HEK293 (cell line): Measurements from ENCODE around the gene POLR1G.

Experiments used
- GLIS2 ChIP-seq: fragments of 450-650 bp; formaldehyde crosslinking; IDR thresholded peaks from 2 replicates; pipeline ENCODE4 v1.5.1; 2016; ENCODE audit warnings: missing biosample characterization, missing genetic modification characterization
- KLF9 ChIP-seq: fragments of 450-650 bp; formaldehyde crosslinking; IDR thresholded peaks from 2 replicates; pipeline ENCODE4 v1.5.1; 2016; ENCODE audit warnings: missing biosample characterization, missing genetic modification characterization, low read depth
- MEIS1 ChIP-seq: sonication (generic); formaldehyde crosslinking; IDR thresholded peaks from 2 replicates; pipeline ENCODE4 v1.8.1; 2022; ENCODE audit warnings: missing genetic modification reagents, mild to moderate bottlenecking, borderline replicate concordance
- PRDM1 ChIP-seq: fragments of 450-650 bp; formaldehyde crosslinking; IDR thresholded peaks from 2 replicates; pipeline ENCODE4; 2016; ENCODE audit warnings: missing biosample characterization, missing genetic modification characterization
- YY1 ChIP-seq: fragments of 450-650 bp; formaldehyde crosslinking; IDR thresholded peaks from 2 replicates; pipeline ENCODE4 v1.5.1; 2018; ENCODE audit warnings: missing biosample characterization, missing genetic modification characterization
- YY2 ChIP-seq: fragments of 450-650 bp; formaldehyde crosslinking; IDR thresholded peaks from 2 replicates; pipeline ENCODE4 v1.5.1; 2016; ENCODE audit warnings: missing biosample characterization, missing genetic modification characterization
- ZBTB48 ChIP-seq: fragments of 450-650 bp; formaldehyde crosslinking; IDR thresholded peaks from 2 replicates; pipeline ENCODE4 v1.5.1; 2016; ENCODE audit warnings: missing biosample characterization, missing genetic modification characterization
- ZNF155 ChIP-seq: fragments of 450-650 bp; formaldehyde crosslinking; IDR thresholded peaks from 2 replicates; pipeline ENCODE4 v1.5.1; 2016; ENCODE audit warnings: missing biosample characterization, missing genetic modification characterization
- ZNF157 ChIP-seq: fragments of 450-650 bp; formaldehyde crosslinking; IDR thresholded peaks from 2 replicates; pipeline ENCODE4 v1.5.1; 2016; ENCODE audit warnings: missing biosample characterization, missing genetic modification characterization
- ZNF16 ChIP-seq: fragments of 450-650 bp; formaldehyde crosslinking; IDR thresholded peaks from 2 replicates; pipeline ENCODE4 v1.5.1; 2016; ENCODE audit warnings: low read depth, missing biosample characterization, missing genetic modification characterization
- ZNF2 ChIP-seq: fragments of 450-650 bp; formaldehyde crosslinking; IDR thresholded peaks from 2 replicates; pipeline ENCODE4 v1.5.1; 2016; ENCODE audit warnings: missing biosample characterization, missing genetic modification characterization
- ZNF223 ChIP-seq: fragments of 450-650 bp; formaldehyde crosslinking; IDR thresholded peaks from 2 replicates; pipeline ENCODE4 v1.5.1; 2016; ENCODE audit warnings: missing biosample characterization, missing genetic modification characterization
- ZNF23 ChIP-seq: fragments of 450-650 bp; formaldehyde crosslinking; IDR thresholded peaks from 2 replicates; pipeline ENCODE4 v1.5.1; 2016; ENCODE audit warnings: missing biosample characterization, missing genetic modification characterization, borderline replicate concordance
- ZNF266 ChIP-seq: fragments of 450-650 bp; formaldehyde crosslinking; IDR thresholded peaks from 2 replicates; pipeline ENCODE4 v1.5.1; 2016; ENCODE audit warnings: missing biosample characterization, missing genetic modification characterization, low read depth
- ZNF311 ChIP-seq: fragments of 450-650 bp; formaldehyde crosslinking; IDR thresholded peaks from 2 replicates; pipeline ENCODE4 v1.5.1; 2017; ENCODE audit warnings: missing biosample characterization, missing genetic modification characterization, borderline replicate concordance
- ZNF350 ChIP-seq: fragments of 450-650 bp; formaldehyde crosslinking; IDR thresholded peaks from 2 replicates; pipeline ENCODE4 v1.5.0; 2017; ENCODE audit warnings: missing biosample characterization, mild to moderate bottlenecking, missing genetic modification characterization
- ZNF366 ChIP-seq: fragments of 450-650 bp; formaldehyde crosslinking; conservative IDR thresholded peaks from 2 replicates; pipeline ENCODE4 v1.5.1; 2016; ENCODE audit warnings: missing biosample characterization, missing genetic modification characterization
- ZNF473 ChIP-seq: fragments of 450-650 bp; formaldehyde crosslinking; IDR thresholded peaks from 2 replicates; pipeline ENCODE4 v1.5.1; 2017; ENCODE audit warnings: missing biosample characterization, missing genetic modification characterization
- ZNF548 ChIP-seq: fragments of 450-650 bp; formaldehyde crosslinking; IDR thresholded peaks from 2 replicates; pipeline ENCODE4 v1.5.1; 2016; ENCODE audit warnings: missing biosample characterization, missing genetic modification characterization
- ZNF561 ChIP-seq: fragments of 450-650 bp; IDR thresholded peaks from 2 replicates; pipeline ENCODE4 v1.5.1; 2018; ENCODE audit warnings: missing biosample characterization, missing genetic modification characterization, borderline replicate concordance
- ZNF600 ChIP-seq: fragments of 450-650 bp; formaldehyde crosslinking; IDR thresholded peaks from 2 replicates; pipeline ENCODE4 v1.5.1; 2016; ENCODE audit warnings: missing biosample characterization, missing genetic modification characterization
- ZNF610 ChIP-seq: fragments of 450-650 bp; formaldehyde crosslinking; IDR thresholded peaks from 2 replicates; pipeline ENCODE4 v1.5.1; 2016; ENCODE audit warnings: missing biosample characterization, missing genetic modification characterization, borderline replicate concordance
- ZNF830 ChIP-seq: fragments of 450-650 bp; IDR thresholded peaks from 2 replicates; pipeline ENCODE4 v1.5.0; 2018; ENCODE audit warnings: missing biosample characterization, missing genetic modification characterization, low read depth, mild to moderate bottlenecking, moderate library complexity
- ZNF843 ChIP-seq: fragments of 450-650 bp; formaldehyde crosslinking; IDR thresholded peaks from 2 replicates; pipeline ENCODE4 v1.5.1; 2016; ENCODE audit warnings: missing biosample characterization, missing genetic modification characterization
- ZSCAN16 ChIP-seq: fragments of 450-650 bp; formaldehyde crosslinking; IDR thresholded peaks from 2 replicates; pipeline ENCODE4 v1.5.1; 2016; ENCODE audit warnings: missing biosample characterization, missing genetic modification characterization
- TF ChIP-seq, protein P1 (sequence below): fragments of 450-650 bp; formaldehyde crosslinking; IDR thresholded peaks from 2 replicates; pipeline ENCODE4 v1.5.1; 2017; ENCODE audit warnings: missing biosample characterization, missing genetic modification characterization
- TF ChIP-seq, protein P2 (sequence below): fragments of 450-650 bp; formaldehyde crosslinking; IDR thresholded peaks from 2 replicates; pipeline ENCODE4 v1.5.1; 2017; ENCODE audit warnings: missing biosample characterization, missing genetic modification characterization
- TF ChIP-seq, protein P3 (sequence below): fragments of 450-650 bp; formaldehyde crosslinking; IDR thresholded peaks from 2 replicates; pipeline ENCODE4 v1.5.1; 2017; ENCODE audit warnings: missing biosample characterization, missing genetic modification characterization
- TF ChIP-seq, protein P4 (sequence below): fragments of 450-650 bp; formaldehyde crosslinking; IDR thresholded peaks from 2 replicates; pipeline ENCODE4 v1.5.1; 2017; ENCODE audit warnings: missing biosample characterization, missing genetic modification characterization
- TF ChIP-seq, protein P5 (sequence below): fragments of 450-650 bp; formaldehyde crosslinking; IDR thresholded peaks from 2 replicates; pipeline ENCODE4 v1.5.1; 2016; ENCODE audit warnings: missing biosample characterization, missing genetic modification characterization
- TF ChIP-seq, protein P6 (sequence below): fragments of 450-650 bp; formaldehyde crosslinking; IDR thresholded peaks from 2 replicates; pipeline ENCODE4 v1.5.1; 2016; ENCODE audit warnings: missing biosample characterization, missing genetic modification characterization
- TF ChIP-seq, protein P7 (sequence below): fragments of 450-650 bp; formaldehyde crosslinking; optimal IDR thresholded peaks from 2 replicates; pipeline ENCODE3; 2016; ENCODE audit warnings: missing biosample characterization, mild to moderate bottlenecking, missing genetic modification characterization

The POLR1G gene

DNA sequence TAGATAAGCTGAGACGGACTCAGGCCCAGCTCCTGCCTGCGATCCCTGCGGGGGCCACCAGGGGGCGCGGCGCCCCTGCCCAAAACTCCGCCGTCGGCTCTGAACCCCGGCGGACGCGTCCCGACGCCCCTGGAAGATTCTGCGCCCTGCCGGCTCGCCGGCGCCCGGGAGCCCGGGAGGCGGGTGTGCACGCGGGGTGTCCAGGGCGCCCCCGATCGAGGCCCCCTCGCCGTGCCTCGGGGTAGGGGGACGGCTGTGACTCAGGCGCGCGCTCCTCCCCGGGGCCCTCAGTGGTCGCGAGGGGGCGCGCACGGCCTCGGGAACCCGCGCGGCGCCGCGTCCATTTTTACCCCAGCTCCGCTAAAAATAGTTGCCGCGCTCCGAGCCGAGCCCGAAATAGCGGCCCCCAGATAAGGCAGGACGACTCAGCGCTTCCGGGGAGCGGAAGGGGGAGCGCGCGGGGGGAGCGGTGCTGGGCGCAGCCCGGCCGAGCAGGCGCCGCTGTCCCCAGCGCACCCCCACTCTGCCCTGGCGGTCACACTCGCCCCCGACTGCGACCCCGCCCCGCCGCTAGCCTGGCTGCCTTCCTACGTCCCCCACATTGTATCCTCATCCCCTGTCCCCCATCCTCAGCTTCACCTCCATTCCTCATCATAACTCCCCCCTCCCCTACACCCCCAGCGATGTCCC is 33.3 kb downstream of the POLR1G start (continued):
- TF ChIP-seq ZNF843 (tag by site-specific recombination) (no peak), ZNF610 (no peak), YY1 (tag by site-specific recombination) (no peak; the same call in 1 of the 2 replicates), ZNF561 (tag by site-specific recombination) (peak; percentile 91; the same call in 1 of the 2 replicates), ZSCAN16 (tag by site-specific recombination) (no peak), ZNF350 (no peak), ZNF473 (tag by site-specific recombination) (no peak), YY2 (tag by site-specific recombination) (no peak; the same call in 1 of the 2 replicates), ZNF2 (tag by site-specific recombination) (no peak), ZNF266 (tag by site-specific recombination) (no peak), MEIS1 (no peak), ZNF830 (tag by site-specific recombination) (no peak), ZBTB48 (tag by site-specific recombination) (no peak), GLIS2 (tag by site-specific recombination) (peak; percentile 72), ZNF16 (no peak), ZNF366 (tag by site-specific recombination) (no peak), KLF9 (0 out of 2 replicates have a peak, but pooled peaks have one; percentile 25), ZNF223 (no peak), ZNF23 (tag by site-specific recombination) (no peak), ZNF311 (tag by site-specific recombination) (no peak), ZNF548 (tag by site-specific recombination) (no peak), PRDM1 (no peak), ZNF600 (tag by site-specific recombination) (no peak), ZNF157 (tag by site-specific recombination) (no peak), ZNF155 (tag by site-specific recombination) (no peak)
- TF ChIP-seq, protein P1, sequence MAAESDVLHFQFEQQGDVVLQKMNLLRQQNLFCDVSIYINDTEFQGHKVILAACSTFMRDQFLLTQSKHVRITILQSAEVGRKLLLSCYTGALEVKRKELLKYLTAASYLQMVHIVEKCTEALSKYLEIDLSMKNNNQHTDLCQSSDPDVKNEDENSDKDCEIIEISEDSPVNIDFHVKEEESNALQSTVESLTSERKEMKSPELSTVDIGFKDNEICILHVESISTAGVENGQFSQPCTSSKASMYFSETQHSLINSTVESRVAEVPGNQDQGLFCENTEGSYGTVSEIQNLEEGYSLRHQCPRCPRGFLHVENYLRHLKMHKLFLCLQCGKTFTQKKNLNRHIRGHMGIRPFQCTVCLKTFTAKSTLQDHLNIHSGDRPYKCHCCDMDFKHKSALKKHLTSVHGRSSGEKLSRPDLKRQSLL (tag by site-specific recombination) = no peak
- TF ChIP-seq, protein P2, sequence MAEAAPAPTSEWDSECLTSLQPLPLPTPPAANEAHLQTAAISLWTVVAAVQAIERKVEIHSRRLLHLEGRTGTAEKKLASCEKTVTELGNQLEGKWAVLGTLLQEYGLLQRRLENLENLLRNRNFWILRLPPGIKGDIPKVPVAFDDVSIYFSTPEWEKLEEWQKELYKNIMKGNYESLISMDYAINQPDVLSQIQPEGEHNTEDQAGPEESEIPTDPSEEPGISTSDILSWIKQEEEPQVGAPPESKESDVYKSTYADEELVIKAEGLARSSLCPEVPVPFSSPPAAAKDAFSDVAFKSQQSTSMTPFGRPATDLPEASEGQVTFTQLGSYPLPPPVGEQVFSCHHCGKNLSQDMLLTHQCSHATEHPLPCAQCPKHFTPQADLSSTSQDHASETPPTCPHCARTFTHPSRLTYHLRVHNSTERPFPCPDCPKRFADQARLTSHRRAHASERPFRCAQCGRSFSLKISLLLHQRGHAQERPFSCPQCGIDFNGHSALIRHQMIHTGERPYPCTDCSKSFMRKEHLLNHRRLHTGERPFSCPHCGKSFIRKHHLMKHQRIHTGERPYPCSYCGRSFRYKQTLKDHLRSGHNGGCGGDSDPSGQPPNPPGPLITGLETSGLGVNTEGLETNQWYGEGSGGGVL (tag by site-specific recombination) = peak; percentile 60
- TF ChIP-seq, protein P3, sequence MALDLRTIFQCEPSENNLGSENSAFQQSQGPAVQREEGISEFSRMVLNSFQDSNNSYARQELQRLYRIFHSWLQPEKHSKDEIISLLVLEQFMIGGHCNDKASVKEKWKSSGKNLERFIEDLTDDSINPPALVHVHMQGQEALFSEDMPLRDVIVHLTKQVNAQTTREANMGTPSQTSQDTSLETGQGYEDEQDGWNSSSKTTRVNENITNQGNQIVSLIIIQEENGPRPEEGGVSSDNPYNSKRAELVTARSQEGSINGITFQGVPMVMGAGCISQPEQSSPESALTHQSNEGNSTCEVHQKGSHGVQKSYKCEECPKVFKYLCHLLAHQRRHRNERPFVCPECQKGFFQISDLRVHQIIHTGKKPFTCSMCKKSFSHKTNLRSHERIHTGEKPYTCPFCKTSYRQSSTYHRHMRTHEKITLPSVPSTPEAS = no peak
- TF ChIP-seq, protein P4, sequence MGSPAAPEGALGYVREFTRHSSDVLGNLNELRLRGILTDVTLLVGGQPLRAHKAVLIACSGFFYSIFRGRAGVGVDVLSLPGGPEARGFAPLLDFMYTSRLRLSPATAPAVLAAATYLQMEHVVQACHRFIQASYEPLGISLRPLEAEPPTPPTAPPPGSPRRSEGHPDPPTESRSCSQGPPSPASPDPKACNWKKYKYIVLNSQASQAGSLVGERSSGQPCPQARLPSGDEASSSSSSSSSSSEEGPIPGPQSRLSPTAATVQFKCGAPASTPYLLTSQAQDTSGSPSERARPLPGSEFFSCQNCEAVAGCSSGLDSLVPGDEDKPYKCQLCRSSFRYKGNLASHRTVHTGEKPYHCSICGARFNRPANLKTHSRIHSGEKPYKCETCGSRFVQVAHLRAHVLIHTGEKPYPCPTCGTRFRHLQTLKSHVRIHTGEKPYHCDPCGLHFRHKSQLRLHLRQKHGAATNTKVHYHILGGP (tag by site-specific recombination) = no peak
- TF ChIP-seq, protein P5, sequence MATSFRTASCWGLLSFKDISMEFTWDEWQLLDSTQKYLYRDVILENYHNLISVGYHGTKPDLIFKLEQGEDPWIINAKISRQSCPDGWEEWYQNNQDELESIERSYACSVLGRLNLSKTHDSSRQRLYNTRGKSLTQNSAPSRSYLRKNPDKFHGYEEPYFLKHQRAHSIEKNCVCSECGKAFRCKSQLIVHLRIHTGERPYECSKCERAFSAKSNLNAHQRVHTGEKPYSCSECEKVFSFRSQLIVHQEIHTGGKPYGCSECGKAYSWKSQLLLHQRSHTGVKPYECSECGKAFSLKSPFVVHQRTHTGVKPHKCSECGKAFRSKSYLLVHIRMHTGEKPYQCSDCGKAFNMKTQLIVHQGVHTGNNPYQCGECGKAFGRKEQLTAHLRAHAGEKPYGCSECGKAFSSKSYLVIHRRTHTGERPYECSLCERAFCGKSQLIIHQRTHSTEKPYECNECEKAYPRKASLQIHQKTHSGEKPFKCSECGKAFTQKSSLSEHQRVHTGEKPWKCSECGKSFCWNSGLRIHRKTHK (tag by site-specific recombination) = no peak
- TF ChIP-seq, protein P6, sequence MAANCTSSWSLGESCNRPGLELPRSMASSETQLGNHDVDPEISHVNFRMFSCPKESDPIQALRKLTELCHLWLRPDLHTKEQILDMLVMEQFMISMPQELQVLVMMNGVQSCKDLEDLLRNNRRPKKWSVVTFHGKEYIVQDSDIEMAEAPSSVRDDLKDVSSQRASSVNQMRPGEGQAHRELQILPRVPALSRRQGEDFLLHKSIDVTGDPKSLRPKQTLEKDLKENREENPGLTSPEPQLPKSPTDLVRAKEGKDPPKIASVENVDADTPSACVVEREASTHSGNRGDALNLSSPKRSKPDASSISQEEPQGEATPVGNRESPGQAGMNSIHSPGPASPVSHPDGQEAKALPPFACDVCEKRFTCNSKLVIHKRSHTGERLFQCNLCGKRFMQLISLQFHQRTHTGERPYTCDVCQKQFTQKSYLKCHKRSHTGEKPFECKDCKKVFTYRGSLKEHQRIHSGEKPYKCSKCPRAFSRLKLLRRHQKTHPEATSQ (tag by site-specific recombination) = no peak
- TF ChIP-seq, protein P7, sequence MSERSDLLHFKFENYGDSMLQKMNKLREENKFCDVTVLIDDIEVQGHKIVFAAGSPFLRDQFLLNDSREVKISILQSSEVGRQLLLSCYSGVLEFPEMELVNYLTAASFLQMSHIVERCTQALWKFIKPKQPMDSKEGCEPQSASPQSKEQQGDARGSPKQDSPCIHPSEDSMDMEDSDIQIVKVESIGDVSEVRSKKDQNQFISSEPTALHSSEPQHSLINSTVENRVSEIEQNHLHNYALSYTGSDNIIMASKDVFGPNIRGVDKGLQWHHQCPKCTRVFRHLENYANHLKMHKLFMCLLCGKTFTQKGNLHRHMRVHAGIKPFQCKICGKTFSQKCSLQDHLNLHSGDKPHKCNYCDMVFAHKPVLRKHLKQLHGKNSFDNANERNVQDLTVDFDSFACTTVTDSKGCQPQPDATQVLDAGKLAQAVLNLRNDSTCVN (tag by site-specific recombination) = peak; percentile 92
